Stomach (tissue), 4 donors: ENCODE results near the gene OR10H4.

Experiments
- CTCF ChIP-seq, 7 experiments: fragments of 450-650 bp in 4 of 7; fragments of 200-600 bp in 3 of 7; sonication (generic) in 3 of 7; IDR thresholded peaks; one replicate each; pipeline ENCODE4 v1.5.1; 2016 to 2019; ENCODE audit warnings: antibody characterized with exemption in 7 of 7, control low read depth in 2 of 7, mild to moderate bottlenecking in 1 of 7
- EP300 ChIP-seq: sonication (generic); formaldehyde crosslinking; IDR thresholded peaks from one replicate; pipeline ENCODE4 v1.6.1; 2017; ENCODE audit warnings: antibody characterized with exemption
- POLR2A ChIP-seq, 4 donors: fragments of 450-650 bp; IDR thresholded peaks; one replicate each; pipeline ENCODE4 v1.6.1; 2016; ENCODE audit warnings: antibody characterized with exemption in 4 of 4, control low read depth in 2 of 4, mild to moderate bottlenecking in 1 of 4, moderate library complexity in 1 of 4
- POLR2AphosphoS5 ChIP-seq, 3 donors: sonication (generic); formaldehyde crosslinking; IDR thresholded peaks; one replicate each; pipeline ENCODE4 v1.6.1; 2016; ENCODE audit warnings: antibody characterized with exemption in 3 of 3

DNA sequence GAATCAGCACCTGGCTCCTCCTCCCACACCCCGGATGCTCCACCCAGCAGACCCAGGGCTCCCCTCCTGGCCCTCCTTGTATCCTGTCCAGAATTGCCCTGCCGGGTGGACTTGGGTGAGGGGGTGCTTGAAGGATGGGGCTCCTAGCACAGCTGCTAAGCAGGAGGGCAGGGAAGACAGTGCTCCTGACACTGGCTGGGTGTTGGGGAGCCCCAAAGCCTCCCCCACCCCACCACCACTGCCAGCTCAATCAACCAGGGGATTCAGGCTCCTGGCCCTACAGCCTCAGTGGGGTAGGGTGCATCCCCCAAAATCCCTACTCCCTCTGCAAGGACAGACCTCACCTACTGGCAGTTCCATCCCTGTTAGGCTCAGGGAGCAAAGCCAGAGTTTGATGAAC, 11.9 kb upstream of the OR10H4 start:
- TF ChIP-seq CTCF (IDR thresholded peaks at IDR 0.05) = no peak
- TF ChIP-seq POLR2A (IDR thresholded peaks at IDR 0.05) = no peak
- no peak for TF ChIP-seq EP300
- no peak for TF ChIP-seq POLR2AphosphoS5 (IDR thresholded peaks at IDR 0.05)
